Measurements from ENCODE around the gene ZFYVE9.

DNA sequence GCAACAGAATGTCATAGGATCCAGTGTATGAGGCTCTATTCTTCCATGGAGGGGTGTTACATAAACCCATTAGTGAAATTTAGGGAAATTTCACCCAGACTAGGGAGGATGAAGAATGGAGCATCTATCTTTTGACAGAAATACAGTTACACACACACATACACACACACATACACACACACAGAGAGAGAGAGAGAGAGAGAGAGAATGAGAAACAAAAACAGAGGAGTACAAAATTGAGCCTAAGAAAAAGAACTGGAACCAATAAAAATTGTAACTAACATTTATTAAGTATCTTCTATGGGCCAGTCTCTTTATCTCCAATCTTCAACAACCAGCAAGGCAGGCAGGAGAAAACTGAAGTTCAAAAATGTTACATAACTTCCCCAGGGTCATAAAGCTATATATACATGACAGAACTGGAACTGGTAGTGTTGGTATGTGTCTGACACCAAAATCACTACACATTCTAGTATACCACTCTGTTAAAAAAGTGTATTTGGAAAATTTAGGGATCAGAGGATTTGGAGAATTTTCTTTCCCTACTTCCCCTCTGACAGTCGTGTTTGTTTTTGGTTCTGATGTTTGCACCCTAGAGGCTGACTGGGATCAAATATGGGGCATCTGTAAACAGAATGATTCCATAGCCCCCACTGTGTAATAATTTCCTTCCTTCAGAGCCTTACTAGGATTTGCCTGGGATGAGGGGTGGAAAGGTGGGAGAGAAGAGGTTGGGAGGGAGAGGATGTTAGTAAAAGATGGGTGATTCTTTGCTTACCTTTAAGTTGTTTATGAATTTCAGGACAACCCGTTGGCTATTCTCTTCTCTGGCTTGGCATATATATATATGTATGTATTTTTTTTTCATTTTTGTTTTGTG lies 1.0 kb upstream of the ZFYVE9 start:
- TF ChIP-seq FOXK1 (CRISPR knock-in tag; IDR thresholded peaks at IDR 0.05) (no peak), NFE2L1 (CRISPR knock-in tag; IDR thresholded peaks at IDR 0.05) (no peak), CREB1 (CRISPR knock-in tag; IDR thresholded peaks at IDR 0.05) (no peak), FOXJ3 (CRISPR knock-in tag; IDR thresholded peaks at IDR 0.05; ENCODE audit: borderline replicate concordance) (no peak), NFYB (CRISPR knock-in tag; conservative IDR thresholded peaks at IDR 0.05; ENCODE audit: low read depth) (no peak), ZNF232 (CRISPR knock-in tag; IDR thresholded peaks at IDR 0.05) (no peak), PRRX2 (CRISPR knock-in tag; IDR thresholded peaks at IDR 0.05) (no peak)
- TF ChIP-seq, protein P1, sequence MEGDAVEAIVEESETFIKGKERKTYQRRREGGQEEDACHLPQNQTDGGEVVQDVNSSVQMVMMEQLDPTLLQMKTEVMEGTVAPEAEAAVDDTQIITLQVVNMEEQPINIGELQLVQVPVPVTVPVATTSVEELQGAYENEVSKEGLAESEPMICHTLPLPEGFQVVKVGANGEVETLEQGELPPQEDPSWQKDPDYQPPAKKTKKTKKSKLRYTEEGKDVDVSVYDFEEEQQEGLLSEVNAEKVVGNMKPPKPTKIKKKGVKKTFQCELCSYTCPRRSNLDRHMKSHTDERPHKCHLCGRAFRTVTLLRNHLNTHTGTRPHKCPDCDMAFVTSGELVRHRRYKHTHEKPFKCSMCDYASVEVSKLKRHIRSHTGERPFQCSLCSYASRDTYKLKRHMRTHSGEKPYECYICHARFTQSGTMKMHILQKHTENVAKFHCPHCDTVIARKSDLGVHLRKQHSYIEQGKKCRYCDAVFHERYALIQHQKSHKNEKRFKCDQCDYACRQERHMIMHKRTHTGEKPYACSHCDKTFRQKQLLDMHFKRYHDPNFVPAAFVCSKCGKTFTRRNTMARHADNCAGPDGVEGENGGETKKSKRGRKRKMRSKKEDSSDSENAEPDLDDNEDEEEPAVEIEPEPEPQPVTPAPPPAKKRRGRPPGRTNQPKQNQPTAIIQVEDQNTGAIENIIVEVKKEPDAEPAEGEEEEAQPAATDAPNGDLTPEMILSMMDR (IDR thresholded peaks at IDR 0.05): no peak
- TF ChIP-seq, protein P2, sequence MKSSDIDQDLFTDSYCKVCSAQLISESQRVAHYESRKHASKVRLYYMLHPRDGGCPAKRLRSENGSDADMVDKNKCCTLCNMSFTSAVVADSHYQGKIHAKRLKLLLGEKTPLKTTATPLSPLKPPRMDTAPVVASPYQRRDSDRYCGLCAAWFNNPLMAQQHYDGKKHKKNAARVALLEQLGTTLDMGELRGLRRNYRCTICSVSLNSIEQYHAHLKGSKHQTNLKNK (CRISPR knock-in tag; IDR thresholded peaks at IDR 0.05): no peak
- TF ChIP-seq, protein P3, sequence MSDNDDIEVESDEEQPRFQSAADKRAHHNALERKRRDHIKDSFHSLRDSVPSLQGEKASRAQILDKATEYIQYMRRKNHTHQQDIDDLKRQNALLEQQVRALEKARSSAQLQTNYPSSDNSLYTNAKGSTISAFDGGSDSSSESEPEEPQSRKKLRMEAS (CRISPR knock-in tag; IDR thresholded peaks at IDR 0.05): no peak
- TF ChIP-seq, protein P4, sequence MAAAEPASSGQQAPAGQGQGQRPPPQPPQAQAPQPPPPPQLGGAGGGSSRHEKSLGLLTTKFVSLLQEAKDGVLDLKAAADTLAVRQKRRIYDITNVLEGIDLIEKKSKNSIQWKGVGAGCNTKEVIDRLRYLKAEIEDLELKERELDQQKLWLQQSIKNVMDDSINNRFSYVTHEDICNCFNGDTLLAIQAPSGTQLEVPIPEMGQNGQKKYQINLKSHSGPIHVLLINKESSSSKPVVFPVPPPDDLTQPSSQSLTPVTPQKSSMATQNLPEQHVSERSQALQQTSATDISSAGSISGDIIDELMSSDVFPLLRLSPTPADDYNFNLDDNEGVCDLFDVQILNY (CRISPR knock-in tag; IDR thresholded peaks at IDR 0.05): no peak
- TF ChIP-seq, protein P5, sequence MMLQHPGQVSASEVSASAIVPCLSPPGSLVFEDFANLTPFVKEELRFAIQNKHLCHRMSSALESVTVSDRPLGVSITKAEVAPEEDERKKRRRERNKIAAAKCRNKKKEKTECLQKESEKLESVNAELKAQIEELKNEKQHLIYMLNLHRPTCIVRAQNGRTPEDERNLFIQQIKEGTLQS (CRISPR knock-in tag; conservative IDR thresholded peaks at IDR 0.05): no peak

Measured in WTC11 (cell line).